Cardiac muscle cell (in vitro differentiated cells and primary cell): ENCODE measurements around the gene SHTN1. TPM values are rescaled to one million over a fixed set of nuclear protein-coding genes. Genes with fewer than 3 reads are reported as not detected.

Source experiments
- DNase-seq, 2 donors: peaks; one replicate each; pipeline versions ENCODE4 v3.0.0 to v3.0.0-alpha.2; 2010 to 2017; ENCODE audit warnings: low read depth in 1 of 2, low spot score in 1 of 2
- H3K27ac ChIP-seq: fragments of 200-600 bp; sonication (generic); 2 replicates; pipeline ENCODE4 v1.5.1; 2016
- H3K27me3 ChIP-seq: fragments of 200-600 bp; sonication (generic); 2 replicates; pipeline ENCODE4 v1.6.0; 2016; ENCODE audit warnings: control low read depth
- H3K36me3 ChIP-seq: fragments of 200-600 bp; sonication (generic); 2 replicates; pipeline ENCODE4 v1.5.1; 2016; ENCODE audit warnings: control low read depth
- H3K4me1 ChIP-seq: fragments of 200-600 bp; sonication (generic); 2 replicates; pipeline ENCODE4 v1.8.1; 2017; ENCODE audit warnings: low read depth, mild to moderate bottlenecking, mixed run types
- H3K4me3 ChIP-seq: fragments of 200-600 bp; sonication (generic); 2 replicates; pipeline ENCODE4 v1.5.1; 2016; ENCODE audit warnings: mild to moderate bottlenecking
- H3K9me3 ChIP-seq: fragments of 200-600 bp; sonication (generic); 2 replicates; pipeline ENCODE4 v1.5.1; 2017; ENCODE audit warnings: low read depth, mild to moderate bottlenecking, control low read depth
- polyA plus RNA-seq: library from polyadenylated mRNA; unstranded; fragments of >200 nt; fragmentation: Nextera tagmentation; extraction: Ambion mirVana; gene quantifications from 2 replicates; pipeline ENCODE4 v1.2.1, GENCODE V29; 2016
- total RNA-seq: library from RNA; depleted of rRNA; stranded (reverse); fragments of >200 nt; gene quantifications from 2 replicates; pipeline ENCODE4 v1.2.3, GENCODE V29; 2016
- TF ChIP-seq, protein P1 (sequence below): IDR thresholded peaks from 2 replicates; pipeline ENCODE4 v1.5.1; 2012; ENCODE audit warnings: low read depth, mild to moderate bottlenecking, low read length

Gene SHTN1
- total and polyA plus RNA-seq, 2 experiments from 2014 or later: 2.9 to 4.1 TPM

DNA sequence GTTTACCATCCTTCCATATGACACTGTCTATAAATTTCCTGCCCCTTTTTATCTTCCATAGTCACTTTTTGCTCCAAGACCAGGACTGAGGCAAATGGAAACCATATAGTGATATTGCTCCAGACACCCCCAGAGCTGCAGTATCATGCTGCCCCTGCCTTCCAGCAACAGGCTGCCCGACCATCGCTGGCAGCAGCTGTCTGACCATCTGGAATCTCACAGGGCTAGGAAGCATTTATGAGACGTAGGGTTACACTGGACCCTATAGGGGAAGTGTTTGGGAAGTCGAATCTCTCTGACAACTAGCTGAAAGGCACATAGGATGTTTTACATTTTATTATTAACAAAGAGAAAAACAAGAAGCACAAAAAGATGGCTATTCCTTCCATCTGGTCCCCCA is 136.3 kb downstream of the SHTN1 start:
- Histone ChIP-seq H3K4me3 (no peak overlapping the region), H3K27me3 (no peaks in the 10 kb centered on the region), H3K27ac (no peak overlapping the region), H3K9me3 (no peaks in the 10 kb centered on the region), H3K36me3 (no peaks in the 10 kb centered on the region), H3K4me1 (no peaks in the 10 kb centered on the region)
- DNase-seq: no peak
- TF ChIP-seq, protein P1, sequence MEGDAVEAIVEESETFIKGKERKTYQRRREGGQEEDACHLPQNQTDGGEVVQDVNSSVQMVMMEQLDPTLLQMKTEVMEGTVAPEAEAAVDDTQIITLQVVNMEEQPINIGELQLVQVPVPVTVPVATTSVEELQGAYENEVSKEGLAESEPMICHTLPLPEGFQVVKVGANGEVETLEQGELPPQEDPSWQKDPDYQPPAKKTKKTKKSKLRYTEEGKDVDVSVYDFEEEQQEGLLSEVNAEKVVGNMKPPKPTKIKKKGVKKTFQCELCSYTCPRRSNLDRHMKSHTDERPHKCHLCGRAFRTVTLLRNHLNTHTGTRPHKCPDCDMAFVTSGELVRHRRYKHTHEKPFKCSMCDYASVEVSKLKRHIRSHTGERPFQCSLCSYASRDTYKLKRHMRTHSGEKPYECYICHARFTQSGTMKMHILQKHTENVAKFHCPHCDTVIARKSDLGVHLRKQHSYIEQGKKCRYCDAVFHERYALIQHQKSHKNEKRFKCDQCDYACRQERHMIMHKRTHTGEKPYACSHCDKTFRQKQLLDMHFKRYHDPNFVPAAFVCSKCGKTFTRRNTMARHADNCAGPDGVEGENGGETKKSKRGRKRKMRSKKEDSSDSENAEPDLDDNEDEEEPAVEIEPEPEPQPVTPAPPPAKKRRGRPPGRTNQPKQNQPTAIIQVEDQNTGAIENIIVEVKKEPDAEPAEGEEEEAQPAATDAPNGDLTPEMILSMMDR: no peak

DNA sequence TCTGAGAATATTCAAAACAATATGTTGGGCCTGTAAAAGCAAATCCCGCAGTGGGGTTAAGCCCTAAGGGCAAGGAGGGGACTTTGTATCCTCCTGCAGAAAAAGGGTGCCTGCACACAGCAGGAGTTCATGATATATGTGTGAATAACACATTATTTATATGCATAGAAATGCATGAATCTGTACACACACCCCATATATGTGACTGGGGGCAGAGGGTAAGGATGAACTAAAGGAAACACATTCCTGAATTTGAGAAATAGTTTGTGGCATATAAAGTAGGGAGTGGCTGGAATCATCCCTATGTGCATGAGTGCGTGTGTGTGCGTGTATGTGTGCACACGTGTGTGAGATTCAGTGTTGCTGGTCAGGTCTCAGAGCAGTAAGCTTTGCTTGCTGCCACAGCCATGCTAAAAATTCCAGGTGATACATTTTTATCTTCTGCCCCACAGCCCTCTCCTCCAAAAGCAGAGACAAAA is 136.8 kb downstream of the SHTN1 start:
- Histone ChIP-seq H3K27ac (no peak overlapping the region), H3K4me1 (no peaks in the 10 kb centered on the region), H3K27me3 (no peaks in the 10 kb centered on the region), H3K4me3 (no peak overlapping the region), H3K36me3 (no peaks in the 10 kb centered on the region), H3K9me3 (no peaks in the 10 kb centered on the region)
- TF ChIP-seq, protein P1: no peak
- DNase-seq: no peak

DNA sequence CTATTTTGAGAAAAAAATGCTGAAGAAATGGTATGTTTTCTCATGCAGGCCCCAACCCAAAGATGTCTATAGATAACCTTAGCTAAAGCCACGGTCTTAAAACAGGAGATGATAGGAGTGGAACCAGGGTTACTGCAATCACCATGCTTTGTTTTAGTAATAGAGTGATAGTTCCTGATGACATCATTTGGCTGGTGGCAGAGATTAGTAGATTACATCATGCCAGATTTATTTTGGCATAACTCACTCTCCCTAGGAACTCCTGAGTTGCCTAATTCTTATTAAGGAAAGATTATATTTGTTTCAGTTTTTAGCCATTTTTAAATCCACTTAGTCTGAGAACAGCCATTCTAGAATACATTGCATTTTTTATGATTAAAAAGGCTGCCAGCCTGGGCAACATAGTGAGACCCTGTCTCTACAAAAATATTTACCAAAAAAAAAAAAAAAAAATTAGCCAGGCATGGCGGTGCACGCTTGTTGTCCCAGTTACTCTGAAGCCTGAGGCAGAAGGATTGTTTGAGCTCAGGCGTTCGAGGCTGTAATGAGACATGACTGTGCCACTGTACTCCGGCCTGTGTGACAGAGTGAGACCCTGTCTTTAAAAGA is 137.9 kb downstream of the SHTN1 start:
- H3K9me3 ChIP-seq: no peaks in the 10 kb centered on the region
- no peaks in the 10 kb centered on the region for H3K4me1 ChIP-seq
- DNase-seq: peak in 1 of 2 donors; percentile 32
- TF ChIP-seq, protein P1: no peak
- H3K36me3 ChIP-seq: no peaks in the 10 kb centered on the region
- no peak overlapping the region for H3K27ac ChIP-seq
- H3K27me3 ChIP-seq: no peaks in the 10 kb centered on the region
- H3K4me3 ChIP-seq: no peak overlapping the region

DNA sequence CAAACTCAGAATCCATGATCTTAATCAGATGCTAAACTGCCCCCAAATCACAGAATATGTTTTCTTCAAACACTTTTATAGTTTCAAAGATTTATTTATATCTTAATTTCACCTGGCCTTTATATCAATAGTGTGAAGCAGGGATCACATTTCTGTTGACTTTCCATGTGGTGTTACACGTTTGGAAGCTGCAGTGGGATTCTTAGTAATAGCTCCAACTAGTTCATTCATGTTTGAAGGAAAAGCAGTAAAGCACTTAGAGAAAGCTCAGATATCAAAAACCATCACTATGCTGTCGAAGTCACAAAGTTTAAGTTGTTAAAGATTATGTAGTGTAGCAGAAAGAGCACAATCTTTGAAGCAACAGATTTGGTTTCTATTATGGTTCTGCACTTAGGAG is 138.9 kb downstream of the SHTN1 start:
- DNase-seq: no peak
- Histone ChIP-seq H3K9me3 (no peaks in the 10 kb centered on the region), H3K4me3 (no peak overlapping the region), H3K27ac (no peak overlapping the region), H3K27me3 (no peaks in the 10 kb centered on the region), H3K4me1 (no peaks in the 10 kb centered on the region), H3K36me3 (no peaks in the 10 kb centered on the region)
- TF ChIP-seq, protein P1: no peak

DNA sequence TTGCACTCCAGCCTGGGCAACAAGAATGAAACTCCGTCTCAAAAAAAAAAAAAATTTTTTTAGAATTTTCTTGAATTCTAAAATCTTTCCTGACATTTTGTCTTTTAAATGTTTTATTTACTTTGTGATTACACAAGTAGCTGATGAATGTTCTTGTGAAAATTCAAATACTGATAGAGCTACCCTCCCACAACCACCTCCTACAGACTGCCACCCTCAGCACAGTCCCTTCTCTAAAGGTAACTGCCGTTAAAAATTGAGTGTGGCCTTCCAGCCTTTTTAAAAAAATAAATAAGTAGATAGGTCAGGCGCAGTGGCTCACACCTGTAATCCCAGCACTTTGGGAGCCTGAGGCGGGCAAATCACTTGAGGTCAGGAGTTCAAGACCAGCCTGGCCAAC is 140.6 kb downstream of the SHTN1 start:
- H3K27ac ChIP-seq: no peak overlapping the region
- H3K27me3 ChIP-seq: no peaks in the 10 kb centered on the region
- TF ChIP-seq, protein P1: no peak
- no peak overlapping the region for H3K4me3 ChIP-seq
- H3K4me1 ChIP-seq: no peaks in the 10 kb centered on the region
- no peaks in the 10 kb centered on the region for H3K36me3 ChIP-seq
- DNase-seq: no peak
- H3K9me3 ChIP-seq: no peaks in the 10 kb centered on the region
